SK-N-SH (cell line): ENCODE data around the gene SLC27A2. TPM values are rescaled to one million over a fixed set of nuclear protein-coding genes. Genes with fewer than 3 reads are reported as not detected.

Experiments
- CTCF ChIA-PET: fragments of 300-600, 350-600 bp; formaldehyde crosslinking; extraction: SDS; loops from one replicate; lab custom pipeline; 2021; lab: Yijun Ruan, JAX
- POLR2A ChIA-PET: fragments of 350-600 bp; sonication (Branson Sonifier 250); formaldehyde crosslinking; extraction: SDS; loops from one replicate; lab custom pipeline; 2020; ENCODE audit warnings: antibody characterized with exemption, inconsistent platforms; lab: Yijun Ruan, JAX
- DNase-seq: peaks from one replicate; pipeline ENCODE4 v3.0.0; 2012
- H2AFZ ChIP-seq: fragments of 200-600 bp; sonication (generic); 2 replicates; pipeline ENCODE4 v1.8.1; 2016; ENCODE audit warnings: antibody characterized with exemption, mild to moderate bottlenecking, low read depth
- H3F3A ChIP-seq: fragments of 200-600 bp; sonication (generic); replicated peaks from 2 replicates; pipeline ENCODE3; 2016; ENCODE audit warnings: antibody characterized with exemption, mild to moderate bottlenecking; ENCODE audit not compliant: insufficient read depth
- H3K27ac ChIP-seq, 2 experiments: fragments of 200-500 bp in 1 of 2; fragments of 200-600 bp in 1 of 2; sonication (Bioruptor generic) in 1 of 2; sonication (generic), shearing (Covaris generic) in 1 of 2; 2 replicates each; pipeline versions ENCODE4 v1.5.1 to v1.6.1; 2014 to 2016; ENCODE audit warnings: low read depth in 2 of 2, inconsistent platforms in 1 of 2, low read length in 1 of 2, mild to moderate bottlenecking in 1 of 2, mixed read lengths in 1 of 2
- H3K27me3 ChIP-seq: fragments of 200-600 bp; sonication (generic), shearing (Covaris generic); 2 replicates; pipeline ENCODE4 v1.6.1; 2016; ENCODE audit warnings: mixed run types; ENCODE audit not compliant: insufficient read depth
- H3K36me3 ChIP-seq, 2 experiments: fragments of 200-500 bp in 1 of 2; fragments of 200-600 bp in 1 of 2; sonication (Bioruptor generic) in 1 of 2; sonication (generic) in 1 of 2; replicated peaks in 1 of 2; 2 replicates each; pipeline versions ENCODE3 to v1.5.1; 2014 to 2016; ENCODE audit warnings: low read length in 1 of 2, mild to moderate bottlenecking in 1 of 2; ENCODE audit not compliant: insufficient read depth in 2 of 2, control insufficient read depth in 1 of 2
- H3K4me1 ChIP-seq, 2 experiments: fragments of 200-500 bp in 1 of 2; fragments of 200-600 bp in 1 of 2; sonication (Bioruptor generic) in 1 of 2; sonication (generic), shearing (Covaris generic) in 1 of 2; 2 replicates each; pipeline versions ENCODE4 v1.5.1 to v1.6.1; 2014 to 2016; ENCODE audit warnings: low read depth in 1 of 2, low read length in 1 of 2, mixed run types in 1 of 2; ENCODE audit not compliant: insufficient read depth in 2 of 2, control insufficient read depth in 1 of 2
- H3K4me2 ChIP-seq: fragments of 200-600 bp; sonication (generic), shearing (Covaris generic); 2 replicates; pipeline ENCODE4 v1.6.1; 2017; ENCODE audit warnings: mixed run types
- H3K4me3 ChIP-seq, 2 experiments: fragments of 200-500 bp in 1 of 2; fragments of 200-600 bp in 1 of 2; sonication (Bioruptor generic) in 1 of 2; sonication (generic), shearing (Covaris generic) in 1 of 2; 2 replicates each; pipeline versions ENCODE4 v1.5.1 to v1.8.1; 2014 to 2016; ENCODE audit warnings: low read depth in 2 of 2, inconsistent platforms in 1 of 2, low read length in 1 of 2, mild to moderate bottlenecking in 1 of 2, mixed read lengths in 1 of 2, moderate library complexity in 1 of 2
- H3K79me2 ChIP-seq: fragments of 200-600 bp; sonication (generic); 2 replicates; pipeline ENCODE4 v1.8.1; 2017; ENCODE audit warnings: mild to moderate bottlenecking; ENCODE audit not compliant: insufficient read depth
- H3K9ac ChIP-seq: fragments of 200-600 bp; sonication (generic); 2 replicates; pipeline ENCODE4 v1.6.1; 2017; ENCODE audit warnings: mixed run types
- H3K9me2 ChIP-seq: fragments of 200-600 bp; sonication (generic); 2 replicates; pipeline ENCODE4 v1.6.1; 2017; ENCODE audit warnings: mixed run types
- H3K9me3 ChIP-seq: fragments of 200-600 bp; sonication (generic); 2 replicates; pipeline ENCODE4 v1.6.1; 2017; ENCODE audit warnings: mixed run types, mild to moderate bottlenecking, moderate library complexity
- H4K20me1 ChIP-seq: fragments of 200-600 bp; sonication (generic); 2 replicates; pipeline ENCODE4 v1.6.1; 2017; ENCODE audit warnings: mild to moderate bottlenecking, mixed run types; ENCODE audit not compliant: insufficient read depth
- CTCF ChIP-seq: fragments of 200-600 bp; sonication (generic); IDR thresholded peaks from 2 replicates; pipeline ENCODE4 v1.6.1; 2017; ENCODE audit warnings: antibody characterized with exemption, mild to moderate bottlenecking, moderate library complexity
- JUND ChIP-seq: IDR thresholded peaks from 2 replicates; pipeline ENCODE4 v1.4.0; 2012
- MXI1 ChIP-seq: IDR thresholded peaks from 2 replicates; pipeline ENCODE4 v1.6.1; 2012; ENCODE audit warnings: mild to moderate bottlenecking, low read depth, low read length, improper control_type of control experiment
- NRF1 ChIP-seq: IDR thresholded peaks from 2 replicates; pipeline ENCODE4 v1.6.1; 2012; ENCODE audit warnings: low read depth, mild to moderate bottlenecking, low read length
- REST ChIP-seq: IDR thresholded peaks from 2 replicates; pipeline ENCODE4 v1.6.1; 2012; ENCODE audit warnings: mild to moderate bottlenecking, low read depth, low read length, moderate library complexity
- SMC3 ChIP-seq: IDR thresholded peaks from 2 replicates; pipeline ENCODE4 v1.6.1; 2012; ENCODE audit warnings: low read depth, low read length, improper control_type of control experiment
- TAF1 ChIP-seq: IDR thresholded peaks from 2 replicates; pipeline ENCODE4 v1.6.1; 2012; ENCODE audit warnings: low read depth, mild to moderate bottlenecking, low read length, moderate library complexity, borderline replicate concordance
- TCF12 ChIP-seq: IDR thresholded peaks from 2 replicates; pipeline ENCODE4 v1.4.0; 2012
- TEAD4 ChIP-seq: IDR thresholded peaks from 2 replicates; pipeline ENCODE4 v1.4.0; 2012; ENCODE audit warnings: mild to moderate bottlenecking, borderline replicate concordance; ENCODE audit not compliant: insufficient read depth
- YY1 ChIP-seq: IDR thresholded peaks from 2 replicates; pipeline ENCODE4 v1.4.0; 2012; ENCODE audit warnings: low read depth, mild to moderate bottlenecking
- WGBS: methylation state at CpG from one replicate; pipeline ENCODE4 v1.1.6; 2017; ENCODE audit warnings: low lambda C conversion rate; 5-methylcytosine and 5-hydroxymethylcytosine counted together
- polyA plus RNA-seq, 3 experiments: library from polyadenylated mRNA; depleted of rRNA; stranded (reverse); fragments of >200 nt; gene quantifications; 2 replicates each; pipeline ENCODE4 v1.2.3, GENCODE V29; 2012
- TF ChIP-seq, protein P1 (sequence below): IDR thresholded peaks from 2 replicates; pipeline ENCODE4 v1.4.0; 2012; ENCODE audit warnings: low read depth, borderline replicate concordance

SLC27A2 gene
- polyA plus RNA-seq, 1 of the 3 experiments (the other 2 are of a cell fraction): 0.49 TPM

- H3K9me2 ChIP-seq: no peaks in the 10 kb centered on the region
- H3F3A ChIP-seq: no peaks in the 10 kb centered on the region
- no peak for TF ChIP-seq TCF12
- no peak for TF ChIP-seq YY1
- no peak for TF ChIP-seq JUND
- TF ChIP-seq REST: no peak
- TF ChIP-seq, protein P1, sequence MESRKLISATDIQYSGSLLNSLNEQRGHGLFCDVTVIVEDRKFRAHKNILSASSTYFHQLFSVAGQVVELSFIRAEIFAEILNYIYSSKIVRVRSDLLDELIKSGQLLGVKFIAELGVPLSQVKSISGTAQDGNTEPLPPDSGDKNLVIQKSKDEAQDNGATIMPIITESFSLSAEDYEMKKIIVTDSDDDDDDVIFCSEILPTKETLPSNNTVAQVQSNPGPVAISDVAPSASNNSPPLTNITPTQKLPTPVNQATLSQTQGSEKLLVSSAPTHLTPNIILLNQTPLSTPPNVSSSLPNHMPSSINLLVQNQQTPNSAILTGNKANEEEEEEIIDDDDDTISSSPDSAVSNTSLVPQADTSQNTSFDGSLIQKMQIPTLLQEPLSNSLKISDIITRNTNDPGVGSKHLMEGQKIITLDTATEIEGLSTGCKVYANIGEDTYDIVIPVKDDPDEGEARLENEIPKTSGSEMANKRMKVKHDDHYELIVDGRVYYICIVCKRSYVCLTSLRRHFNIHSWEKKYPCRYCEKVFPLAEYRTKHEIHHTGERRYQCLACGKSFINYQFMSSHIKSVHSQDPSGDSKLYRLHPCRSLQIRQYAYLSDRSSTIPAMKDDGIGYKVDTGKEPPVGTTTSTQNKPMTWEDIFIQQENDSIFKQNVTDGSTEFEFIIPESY: no peak
- TF ChIP-seq SMC3: no peak
- no peak for TF ChIP-seq NRF1
- TF ChIP-seq TAF1: no peak
- TF ChIP-seq TEAD4: no peak
- TF ChIP-seq CTCF: no peak
- TF ChIP-seq MXI1: no peak
- no peak overlapping the region for H3K9ac ChIP-seq
- H3K4me2 ChIP-seq: no peak overlapping the region
- H3K27ac ChIP-seq: no peak overlapping the region
- DNase-seq: no peak
- 72% methylated on average over 2 of the region's 2 CpGs for WGBS
- H3K79me2 ChIP-seq: no peaks in the 10 kb centered on the region
- no peak overlapping the region for H3K4me3 ChIP-seq
- H4K20me1 ChIP-seq: no peaks in the 10 kb centered on the region
- H3K9me3 ChIP-seq: no peaks in the 10 kb centered on the region
- no peak overlapping the region for H2AFZ ChIP-seq
- no peaks in the 10 kb centered on the region for H3K4me1 ChIP-seq
- no peaks in the 10 kb centered on the region for H3K27me3 ChIP-seq
- CTCF ChIA-PET: interaction anchor here (1.4 kb wide), 1 partner anchor 12 kb away, joined by 3 read pairs; no protein-coding TSS in a partner anchor
- no peaks in the 10 kb centered on the region for H3K36me3 ChIP-seq
- POLR2A ChIA-PET: interaction anchor here (0.6 kb wide), 2 partner anchors 198 to 498 kb away, joined by 4 to 5 read pairs; no protein-coding TSS in a partner anchor
Measured at GRCh38 chr15:50219820-50220219, 37.8 kb downstream of the SLC27A2 start.
